Naive thymus-derived CD4-positive, alpha-beta T cell (primary cell): ENCODE measurements around the gene YBX1. TPM values are rescaled to one million over a fixed set of nuclear protein-coding genes. Genes with fewer than 3 reads are reported as not detected.

Experiments used
- ATAC-seq: fragments of 150-1000 bp; cut with Tn5 transposase; 2 replicates; pipeline ENCODE4 v1.10.0; 2021; ENCODE audit warnings: mild to moderate bottlenecking, moderate library complexity
- CTCF ChIA-PET: fragments of 350-600 bp; sonication (Branson Sonifier 250); formaldehyde crosslinking; loops from one replicate; lab custom pipeline; 2021; ENCODE audit warnings: antibody characterized with exemption; lab: Charles Lee
- POLR2A ChIA-PET: fragments of 350-600 bp; sonication (Branson Sonifier 250); formaldehyde crosslinking; loops from one replicate; lab custom pipeline; 2021; ENCODE audit warnings: antibody characterized with exemption, inconsistent platforms; lab: Charles Lee
- DNase-seq, 9 donors: peaks; one replicate each; pipeline versions ENCODE4 v3.0.0 to v3.0.0-alpha.2; 2020 to 2022; ENCODE audit warnings: mixed read lengths in 1 of 9
- H3K27ac ChIP-seq: one replicate; pipeline ENCODE4 v1.7.0; 2013; ENCODE audit warnings: mild to moderate bottlenecking, low read depth, low read length, moderate library complexity
- H3K27me3 ChIP-seq, 2 donors: one replicate each; pipeline ENCODE4 v1.7.0; 2013; ENCODE audit warnings: low read length in 2 of 2, mild to moderate bottlenecking in 2 of 2, moderate library complexity in 2 of 2; ENCODE audit not compliant: control insufficient read depth in 2 of 2, insufficient read depth in 2 of 2
- H3K36me3 ChIP-seq, 3 experiments: 1 replicate in 2 of 3; 2 replicates in 1 of 3; pipeline ENCODE4 v1.7.0; 2013; ENCODE audit warnings: low read length in 3 of 3, mild to moderate bottlenecking in 3 of 3, moderate library complexity in 1 of 3; ENCODE audit not compliant: insufficient read depth in 3 of 3, control insufficient read depth in 2 of 3
- H3K4me1 ChIP-seq, 2 donors: one replicate each; pipeline ENCODE4 v1.7.0; 2013; ENCODE audit warnings: low read length in 2 of 2, mild to moderate bottlenecking in 2 of 2, moderate library complexity in 1 of 2; ENCODE audit not compliant: control insufficient read depth in 2 of 2, insufficient read depth in 2 of 2
- H3K4me3 ChIP-seq: 2 replicates; pipeline ENCODE4 v1.7.0; 2013; ENCODE audit warnings: mild to moderate bottlenecking, low read length
- H3K9me3 ChIP-seq, 3 experiments: 1 replicate in 2 of 3; 2 replicates in 1 of 3; pipeline ENCODE4 v1.7.0; 2013; ENCODE audit warnings: low read length in 3 of 3; ENCODE audit not compliant: control insufficient read depth in 2 of 3
- H3K27ac Mint-ChIP-seq, 9 donors: one replicate each; pipeline ENCODE4 v1.8.0; 2020 to 2022; ENCODE audit warnings: mixed read lengths in 9 of 9, mild to moderate bottlenecking in 8 of 9, moderate library complexity in 5 of 9, inconsistent platforms in 2 of 9
- H3K27me3 Mint-ChIP-seq, 5 donors: one replicate each; pipeline ENCODE4 v1.8.0; 2021 to 2022; ENCODE audit warnings: mixed read lengths in 5 of 5, mild to moderate bottlenecking in 1 of 5
- H3K36me3 Mint-ChIP-seq, 5 donors: one replicate each; pipeline ENCODE4 v1.8.0; 2020 to 2022; ENCODE audit warnings: mixed read lengths in 5 of 5, mild to moderate bottlenecking in 3 of 5, inconsistent platforms in 1 of 5
- H3K4me1 Mint-ChIP-seq, 7 donors: one replicate each; pipeline ENCODE4 v1.8.0; 2020 to 2022; ENCODE audit warnings: mixed read lengths in 7 of 7, mild to moderate bottlenecking in 3 of 7, inconsistent platforms in 1 of 7
- H3K4me3 Mint-ChIP-seq, 10 donors: one replicate each; pipeline ENCODE4 v1.8.0; 2020 to 2022; ENCODE audit warnings: mild to moderate bottlenecking in 10 of 10, mixed read lengths in 10 of 10, moderate library complexity in 6 of 10, inconsistent platforms in 2 of 10
- H3K9me3 Mint-ChIP-seq, 11 donors: one replicate each; pipeline ENCODE4 v1.8.0; 2020 to 2022; ENCODE audit warnings: mixed read lengths in 11 of 11, mild to moderate bottlenecking in 4 of 11, inconsistent platforms in 1 of 11, moderate library complexity in 1 of 11
- intact Hi-C, 2 donors: fragments of 100-400 bp; cut with micrococcal nuclease; formaldehyde crosslinking; loops; one replicate each; pipeline ENCODE4 v1.15.1; 2023
- polyA plus RNA-seq, 2 donors: library from polyadenylated mRNA; unstranded; fragments of 300-500 nt; fragmentation: Illumina TruSeq; gene quantifications; one replicate each; pipeline ENCODE4 v1.2.3, GENCODE V29; 2021
- total RNA-seq, 6 experiments: library from RNA in 5 of 6; stranded (reverse) in 5 of 6; gene quantifications; 1 replicate in 5 of 6; 2 replicates in 1 of 6; pipeline ENCODE4 v1.2.3 and lab custom pipeline; 2021 to 2026

Gene YBX1
- 100 to 1,000 TPM; 277 to 471 (median 287) TPM for total RNA-seq
- polyA plus RNA-seq: 10 to 100 TPM; 66.6 to 71.2 TPM
- 325 reads per million, percentile 96 among the genes with 10 or more reads in this experiment for total RNA-seq (lab: John Stamatoyannopoulos, UW)

DNA sequence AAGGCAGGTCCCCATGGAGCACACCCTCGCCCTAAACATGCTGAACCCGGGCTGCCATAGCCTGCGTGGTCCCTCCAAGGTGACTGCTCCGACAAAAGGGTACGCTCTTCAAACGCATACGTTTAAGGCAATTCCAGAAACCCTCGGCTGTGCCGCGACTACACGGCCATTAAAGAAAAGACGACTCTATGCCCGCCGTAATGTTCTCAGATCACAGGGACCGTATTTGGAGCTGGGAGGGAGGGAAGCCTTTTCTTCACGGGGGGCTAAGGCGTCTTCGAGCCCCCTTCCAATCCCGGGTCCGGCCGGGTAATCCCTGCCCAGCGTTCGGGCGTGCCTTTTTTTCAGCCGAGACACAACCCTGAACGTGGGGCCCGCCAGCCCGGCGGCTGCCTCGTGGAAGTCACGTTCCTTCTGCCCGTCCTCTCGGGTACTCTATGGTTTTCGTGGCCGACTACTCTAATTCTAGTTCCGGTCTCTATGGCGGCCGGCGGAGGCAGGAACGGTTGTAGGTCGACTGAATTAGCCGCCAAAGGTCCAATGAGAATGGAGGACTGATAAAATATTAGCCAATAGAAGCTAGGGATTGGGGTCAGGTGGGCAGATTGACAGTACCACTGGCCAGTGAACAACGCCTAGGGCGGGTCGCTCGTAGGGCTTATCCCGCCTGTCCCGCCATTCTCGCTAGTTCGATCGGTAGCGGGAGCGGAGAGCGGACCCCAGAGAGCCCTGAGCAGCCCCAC is at the start of gene YBX1:
Gene YBX1, plus strand, starts transcription at position 678 of the 743 bp plus-strand sequence. CDS start 148 bp downstream, outside the sequence.
- Histone ChIP-seq H3K36me3 (peaks cover 0 to under 1% (median 0%) of the 10 kb centered on the region in 3 experiments), H3K9me3 (no peaks in the 10 kb centered on the region), H3K27me3 (no peaks in the 10 kb centered on the region), H3K4me1 (peaks cover 35 to 47% of the 10 kb centered on the region in 2 donors), H3K4me3 (peak within 1 kb of the TSS; percentile 74), H3K27ac (peak within 1 kb of the TSS; percentile 82)
- H3K36me3 Mint-ChIP-seq: peaks cover 0 to 24% (median 15%) of the 10 kb centered on the region in 5 donors
- ATAC-seq (peak; percentile 94), DNase-seq (peak; percentile 85 to 98 (median 97))
- H3K4me1 Mint-ChIP-seq: peaks cover 42 to 66% (median 54%) of the 10 kb centered on the region in 7 donors
- H3K27me3 Mint-ChIP-seq: no peaks in the 10 kb centered on the region
- H3K27ac Mint-ChIP-seq: peak within 1 kb of the TSS; percentile 93 to 98 (median 97)
- ChIA-PET CTCF (interaction anchor here (0.6 to 1.0 kb wide), 2 partner anchors 12 to 164 kb away, joined by 3 read pairs; partner anchors contain the start of gene ZNF691), POLR2A (interaction anchor here (0.6 to 4.8 kb wide), 23 partner anchors 9 to 490 kb away, joined by 3 to 85 read pairs (median 5); partner anchors contain the start of genes C1orf50, CCDC30, CFAP57 and EBNA1BP2)
- peak within 1 kb of the TSS; percentile 95 to 99 (median 98) for H3K4me3 Mint-ChIP-seq
- H3K9me3 Mint-ChIP-seq: peaks cover 0 to 2% (median 0%) of the 10 kb centered on the region in 11 donors
- intact Hi-C loops: loop anchor here (1.0 to 10.0 kb wide), 17 partner anchors 24 to 1263 kb away; partner anchors contain the start of genes C1orf50 (in 2 of the 2), CCDC30 (in 2 of the 2), CFAP57 (in 2 of the 2) and EBNA1BP2 (in 2 of the 2)

DNA sequence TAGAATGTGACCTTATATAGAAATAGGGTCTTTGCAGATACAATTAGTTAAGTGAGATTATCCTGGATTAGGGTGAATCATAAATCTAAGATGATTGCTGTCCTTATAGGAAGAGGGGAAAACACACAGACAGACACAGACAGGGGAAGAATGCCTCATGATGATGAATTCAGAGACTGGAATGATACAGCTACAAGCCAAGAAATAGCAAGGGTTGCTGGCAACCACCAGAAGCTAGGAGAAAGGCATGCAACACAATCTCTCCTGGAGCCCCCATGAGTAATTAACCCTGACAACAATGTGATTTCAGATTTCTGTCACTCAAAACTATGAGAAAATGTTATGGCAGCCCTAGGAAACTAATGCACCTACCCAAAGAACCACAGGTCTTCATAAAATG is 43.1 kb upstream of the YBX1 start:
- no peaks in the 10 kb centered on the region for H3K4me1 ChIP-seq
- no peaks in the 10 kb centered on the region for H3K27me3 ChIP-seq
- no peak overlapping the region for H3K4me3 ChIP-seq
- intact Hi-C loops: no loop called here
- CTCF ChIA-PET: interaction anchor here (1.3 kb wide), 1 partner anchor 19 kb away, joined by 4 read pairs; no protein-coding TSS in a partner anchor
- H3K27ac ChIP-seq: no peak overlapping the region
- H3K36me3 Mint-ChIP-seq: peaks cover 0 to 10% (median 5%) of the 10 kb centered on the region in 5 donors
- no peaks in the 10 kb centered on the region for H3K9me3 Mint-ChIP-seq
- no peak overlapping the region for H3K4me3 Mint-ChIP-seq
- POLR2A ChIA-PET: interaction anchor here (0.5 to 1.3 kb wide), 4 partner anchors 10 to 1013 kb away, joined by 3 to 5 read pairs (median 4); no protein-coding TSS in a partner anchor
- peaks cover 0 to 4% (median 0%) of the 10 kb centered on the region in 5 donors for H3K27me3 Mint-ChIP-seq
- no peaks in the 10 kb centered on the region for H3K4me1 Mint-ChIP-seq
- H3K36me3 ChIP-seq: no peaks in the 10 kb centered on the region
- no peaks in the 10 kb centered on the region for H3K9me3 ChIP-seq
- ATAC-seq (no peak), DNase-seq (no peak)
- H3K27ac Mint-ChIP-seq: no peak overlapping the region

DNA sequence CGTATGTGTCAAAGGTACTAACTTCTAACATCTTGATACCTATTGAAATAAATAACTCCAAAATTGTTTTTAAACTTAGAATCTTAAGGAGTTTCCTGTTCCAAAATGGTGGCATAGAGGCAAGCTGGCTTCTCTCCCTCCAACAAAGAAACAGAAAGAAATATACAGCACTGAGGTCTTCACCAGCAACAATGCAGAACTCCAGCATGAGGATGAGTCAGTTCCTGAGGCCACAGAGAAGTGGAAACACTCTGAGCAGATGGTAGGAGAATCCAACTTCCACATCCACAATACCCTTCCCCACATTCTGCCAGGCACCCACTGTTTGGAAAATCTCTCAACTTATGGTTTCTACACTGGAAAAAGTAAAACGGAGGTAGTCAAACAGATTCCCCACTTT is 36.2 kb upstream of the YBX1 start:
- Mint-ChIP-seq H3K9me3 (peaks cover 0 to 20% (median 9%) of the 10 kb centered on the region in 11 donors), H3K27me3 (peaks cover 0 to 14% (median 0%) of the 10 kb centered on the region in 5 donors), H3K27ac (no peak overlapping the region), H3K4me1 (no peaks in the 10 kb centered on the region), H3K4me3 (no peak overlapping the region), H3K36me3 (peaks cover 3 to 28% (median 27%) of the 10 kb centered on the region in 5 donors)
- no peaks in the 10 kb centered on the region for H3K9me3 ChIP-seq
- intact Hi-C loops: no loop called here
- no peak overlapping the region for H3K27ac ChIP-seq
- DNase-seq: no peak
- no peak overlapping the region for H3K4me3 ChIP-seq
- no peaks in the 10 kb centered on the region for H3K27me3 ChIP-seq
- no peak for ATAC-seq
- ChIA-PET CTCF (no interaction called here), POLR2A (no interaction called here)
- H3K36me3 ChIP-seq: no peaks in the 10 kb centered on the region
- no peaks in the 10 kb centered on the region for H3K4me1 ChIP-seq

DNA sequence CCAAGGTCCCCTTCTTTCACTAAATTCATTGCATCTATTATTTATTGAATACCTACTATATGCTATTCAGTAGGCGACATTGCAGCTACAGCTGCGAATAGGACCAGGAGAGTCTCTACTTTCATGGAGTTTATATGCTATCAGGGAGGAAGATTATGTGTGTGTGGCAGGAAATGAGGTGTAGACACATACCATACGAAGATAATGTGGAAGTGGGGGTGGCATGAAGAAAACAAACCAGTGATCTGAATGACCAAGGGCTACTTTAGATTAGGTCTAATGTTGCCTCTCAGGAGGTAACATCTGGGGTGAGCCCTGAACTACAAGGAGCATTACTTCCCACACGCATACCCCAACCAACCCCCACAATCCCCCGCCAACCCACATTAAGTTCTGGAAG is 25.0 kb upstream of the YBX1 start:
- Mint-ChIP-seq H3K27ac (peak overlapping the region; percentile 84 to 98 (median 91)), H3K4me3 (peak overlapping the region; percentile 94 to 99 (median 99)), H3K4me1 (peaks cover 20 to 48% (median 44%) of the 10 kb centered on the region in 7 donors), H3K36me3 (peaks cover 7 to 18% (median 11%) of the 10 kb centered on the region in 5 donors), H3K9me3 (peaks cover 0 to 1% (median 0%) of the 10 kb centered on the region in 11 donors), H3K27me3 (peaks cover 0 to 7% (median 0%) of the 10 kb centered on the region in 5 donors)
- Histone ChIP-seq H3K36me3 (peaks cover 0 to 8% (median 0%) of the 10 kb centered on the region in 3 experiments), H3K4me3 (peak overlapping the region; percentile 90), H3K4me1 (peaks cover 17 to 22% of the 10 kb centered on the region in 2 donors), H3K9me3 (no peaks in the 10 kb centered on the region), H3K27ac (peak overlapping the region; percentile 75), H3K27me3 (no peaks in the 10 kb centered on the region)
- no peak for ATAC-seq
- CTCF ChIA-PET: interaction anchor here (0.8 to 1.6 kb wide), 3 partner anchors 18 to 26 kb away, joined by 4 to 6 read pairs (median 4); no protein-coding TSS in a partner anchor
- POLR2A ChIA-PET: interaction anchor here (0.6 to 4.4 kb wide), 8 partner anchors 12 to 189 kb away, joined by 3 to 85 read pairs (median 6); partner anchors contain the start of genes C1orf50, P3H1, YBX1 and ZNF691
- DNase-seq: peak in 1 of 9 donors; percentile 8
- intact Hi-C loops: loop anchor here in 1 of 2 donors (5.0 kb wide), 1 partner anchor 320 kb away; the partner anchor contains the start of gene FOXJ3

DNA sequence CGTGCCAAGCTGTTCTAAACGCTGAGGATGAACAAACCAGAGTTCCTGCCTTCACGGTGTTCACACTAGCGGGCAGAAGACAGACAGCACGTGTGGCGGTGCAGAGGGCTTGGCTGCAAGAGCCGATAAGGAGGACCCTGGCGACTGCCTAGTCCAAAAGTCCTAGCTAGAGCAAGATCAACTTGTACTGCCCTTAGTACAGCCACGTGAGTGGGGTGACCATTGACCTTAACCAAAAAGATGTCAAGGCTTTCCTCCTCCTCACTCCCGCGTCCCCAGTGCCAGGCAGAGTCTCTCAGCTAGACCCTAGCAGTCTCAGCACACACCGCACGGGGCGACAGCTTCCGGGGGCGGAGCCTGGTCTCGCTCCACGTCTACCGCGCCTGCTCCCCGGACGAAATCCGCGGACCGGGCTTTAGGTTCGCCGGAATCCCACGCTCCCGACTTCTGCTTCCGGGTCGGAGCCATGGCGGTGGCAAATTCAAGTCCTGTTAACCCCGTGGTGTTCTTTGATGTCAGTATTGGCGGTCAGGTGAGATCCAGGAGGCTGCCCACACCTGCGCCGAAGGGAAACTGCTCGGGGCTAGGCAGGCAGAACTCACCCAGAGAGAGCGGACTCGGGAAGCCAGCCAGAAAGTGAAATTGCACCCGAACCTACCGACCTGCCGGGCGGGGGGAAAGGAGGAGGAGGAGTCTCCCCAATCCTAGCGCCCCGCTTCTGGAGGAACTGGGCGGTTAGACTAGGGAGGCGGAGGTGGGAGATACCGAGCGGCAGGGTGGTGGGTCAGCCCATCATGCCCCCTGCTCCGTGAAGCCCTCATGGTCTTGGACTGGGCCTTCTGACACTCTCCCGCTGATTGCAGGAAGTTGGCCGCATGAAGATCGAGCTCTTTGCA is 24.0 kb upstream of the YBX1 start, which contains the start of gene PPIH:
Gene PPIH, plus strand, starts transcription at position 443 of the 896 bp plus-strand sequence. Its CDS starts 24 bp downstream, at position 467.
- peak within 1 kb of the TSS; percentile 94 to 99 (median 99) for H3K4me3 Mint-ChIP-seq
- Histone ChIP-seq H3K4me3 (peak within 1 kb of the TSS; percentile 90), H3K27me3 (no peaks in the 10 kb centered on the region), H3K9me3 (no peaks in the 10 kb centered on the region), H3K36me3 (peaks cover 0 to 9% (median 0%) of the 10 kb centered on the region in 3 experiments), H3K27ac (peak within 1 kb of the TSS; percentile 75), H3K4me1 (peaks cover 17 to 22% of the 10 kb centered on the region in 2 donors)
- ChIA-PET CTCF (interaction anchor here (0.8 to 1.6 kb wide), 3 partner anchors 19 to 25 kb away, joined by 4 to 6 read pairs (median 4); no protein-coding TSS in a partner anchor), POLR2A (interaction anchor here (0.6 to 4.4 kb wide), 11 partner anchors 11 to 201 kb away, joined by 3 to 85 read pairs (median 4); partner anchors contain the start of genes C1orf50, P3H1, YBX1 and ZNF691)
- peaks cover 20 to 48% (median 44%) of the 10 kb centered on the region in 7 donors for H3K4me1 Mint-ChIP-seq
- intact Hi-C loops: loop anchor here (1.0 to 5.0 kb wide), 9 partner anchors 24 to 514 kb away; partner anchors contain the start of genes C1orf50 (in 2 of the 2), CCDC30 (in 2 of the 2), CFAP57 (in 2 of the 2) and EBNA1BP2 (in 2 of the 2)
- peaks cover 7 to 21% (median 11%) of the 10 kb centered on the region in 5 donors for H3K36me3 Mint-ChIP-seq
- DNase-seq (peak; percentile 82 to 94 (median 92)), ATAC-seq (peak; percentile 99)
- peaks cover 0 to 3% (median 0%) of the 10 kb centered on the region in 5 donors for H3K27me3 Mint-ChIP-seq
- H3K27ac Mint-ChIP-seq: peak within 1 kb of the TSS; percentile 84 to 98 (median 96)
- H3K9me3 Mint-ChIP-seq: peaks cover 0 to 1% (median 0%) of the 10 kb centered on the region in 11 donors
